GM18867 (cell line): ENCODE data around the gene SULT4A1.
A peak's percentile ranks its signal among the peaks of the same experiment; 100 is the strongest.
"Not testable (repeated sequence)": the region's sequence is repeated elsewhere in the genome, so short reads cannot be mapped to it uniquely, and the experiment has no call there.

ENCODE experiments used
- ATAC-seq: cut with Tn5 transposase; IDR thresholded peaks from one replicate; pipeline ENCODE4 v1.9.1; 2021; ENCODE audit warnings: mild to moderate bottlenecking, moderate library complexity; ENCODE audit not compliant: unreplicated experiment

SULT4A1 gene

GRCh38 chr22:43887391-43887790, 25.1 kb upstream of the SULT4A1 start:
- no peak for ATAC-seq

- ATAC-seq, result no peak
Observed at GRCh38 chr22:43886231-43886630, 23.9 kb upstream of the SULT4A1 start.

GRCh38 chr22:43885786-43886185, 23.5 kb upstream of the SULT4A1 start:
- no peak for ATAC-seq

GRCh38 chr22:43885319-43885671, 23.0 kb upstream of the SULT4A1 start:
- no peak for ATAC-seq

- ATAC-seq, result peak; percentile 85
Observed at GRCh38 chr22:43884600-43885318, 22.4 kb upstream of the SULT4A1 start.

GRCh38 chr22:43883719-43884415, 21.6 kb upstream of the SULT4A1 start:
- no peak for ATAC-seq

GRCh38 chr22:43883012-43883661, 20.8 kb upstream of the SULT4A1 start:
- ATAC-seq, result no peak

- ATAC-seq, result no peak
Observed at GRCh38 chr22:43882122-43882767, 19.9 kb upstream of the SULT4A1 start.

- no peak for ATAC-seq
Observed at GRCh38 chr22:43881091-43882061, 19.1 kb upstream of the SULT4A1 start.

- no peak for ATAC-seq
Observed at GRCh38 chr22:43880541-43880991, 18.3 kb upstream of the SULT4A1 start.

GRCh38 chr22:43879901-43880540, 17.7 kb upstream of the SULT4A1 start:
- ATAC-seq, result no peak

GRCh38 chr22:43878831-43879550, 16.7 kb upstream of the SULT4A1 start:
- ATAC-seq, result no peak

GRCh38 chr22:43878079-43878795, 15.9 kb upstream of the SULT4A1 start:
- ATAC-seq, result no peak

GRCh38 chr22:43876866-43877509, 14.7 kb upstream of the SULT4A1 start:
- no peak for ATAC-seq

GRCh38 chr22:43869799-43870198, 7.5 kb upstream of the SULT4A1 start:
- no peak for ATAC-seq

- ATAC-seq, result not testable (repeated sequence)
Observed at GRCh38 chr22:43869001-43869400, 6.7 kb upstream of the SULT4A1 start.

GRCh38 chr22:43867839-43868635, 5.7 kb upstream of the SULT4A1 start:
- ATAC-seq, result no peak
